GM21717 (cell line): ENCODE data around the gene GRID1.

Source experiments
- ATAC-seq: cut with Tn5 transposase; IDR thresholded peaks from one replicate; pipeline ENCODE4 v1.9.1; 2021; ENCODE audit warnings: mild to moderate bottlenecking, moderate library complexity; ENCODE audit not compliant: unreplicated experiment

The GRID1 gene

DNA sequence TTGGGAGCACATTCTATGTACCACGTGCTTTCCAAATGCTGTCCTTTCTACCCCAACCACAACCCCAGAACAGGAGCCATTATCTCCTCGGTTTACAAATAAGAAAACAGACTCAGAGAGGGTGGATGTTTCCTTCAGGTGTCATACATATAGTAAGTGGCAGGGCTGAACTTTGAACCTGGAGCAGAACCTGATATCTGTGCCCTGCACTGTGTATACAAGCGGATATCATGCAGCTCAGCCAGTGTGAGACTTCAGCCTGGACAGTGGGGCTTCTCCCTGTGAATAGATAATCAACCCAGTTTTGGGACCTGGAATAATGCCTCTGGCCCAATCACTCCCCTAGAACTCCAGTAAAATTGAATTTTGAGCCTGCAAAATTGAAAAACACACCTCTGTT, 341.1 kb downstream of the GRID1 start:
- ATAC-seq = no peak

DNA sequence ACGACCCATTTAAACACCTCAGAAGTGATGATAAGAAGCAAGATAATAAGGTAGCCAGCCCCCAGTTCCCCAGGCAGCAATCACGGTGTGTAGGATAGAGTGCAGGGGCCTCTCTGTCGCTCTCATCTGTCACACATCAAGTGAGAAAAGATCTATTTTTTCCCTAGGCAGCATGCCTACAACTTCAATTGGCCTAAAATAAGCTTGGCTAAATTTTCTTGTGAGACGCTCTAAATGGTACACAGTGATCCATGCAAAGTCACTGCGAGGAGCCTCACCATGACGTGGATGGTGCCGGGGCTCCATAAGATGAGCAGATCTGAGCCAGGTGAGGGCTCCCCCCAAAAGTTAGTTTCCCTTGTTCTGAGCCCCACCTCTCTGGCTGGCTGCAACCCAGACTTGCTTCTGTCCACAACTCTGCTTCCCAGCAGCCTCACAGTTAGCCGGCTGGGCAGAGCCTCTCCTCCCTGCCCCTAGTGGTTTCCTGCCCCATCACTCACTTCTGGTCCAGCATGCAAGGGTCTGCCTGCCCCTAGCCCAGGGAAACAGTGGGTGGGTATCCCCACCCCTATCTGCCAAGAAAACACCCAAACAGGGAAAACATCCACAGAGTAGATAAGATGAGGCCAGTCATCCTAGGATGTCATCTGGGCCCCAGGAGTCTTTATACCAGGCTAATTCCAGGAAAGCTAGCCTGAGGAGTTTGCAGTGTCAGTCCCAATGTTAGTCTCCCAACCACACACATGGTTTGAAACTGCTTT, 342.1 kb downstream of the GRID1 start:
- ATAC-seq = no peak

DNA sequence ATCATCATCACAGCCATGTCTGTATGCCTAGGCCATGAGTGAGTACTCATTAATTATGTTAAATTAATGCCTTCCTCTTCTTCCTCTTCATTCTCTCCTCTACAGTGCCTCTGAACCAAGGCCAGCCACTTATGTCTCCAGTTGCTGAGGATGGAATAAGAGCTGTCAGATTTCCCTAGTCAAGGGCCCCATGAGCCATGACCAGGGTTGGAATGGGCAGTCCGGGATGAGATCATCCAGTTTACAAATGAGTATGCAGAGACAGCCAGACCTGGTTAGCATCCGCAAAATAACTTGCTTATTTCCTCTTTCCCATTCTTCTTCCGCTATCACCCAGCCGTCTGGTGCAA, 342.7 kb downstream of the GRID1 start:
- ATAC-seq = no peak

DNA sequence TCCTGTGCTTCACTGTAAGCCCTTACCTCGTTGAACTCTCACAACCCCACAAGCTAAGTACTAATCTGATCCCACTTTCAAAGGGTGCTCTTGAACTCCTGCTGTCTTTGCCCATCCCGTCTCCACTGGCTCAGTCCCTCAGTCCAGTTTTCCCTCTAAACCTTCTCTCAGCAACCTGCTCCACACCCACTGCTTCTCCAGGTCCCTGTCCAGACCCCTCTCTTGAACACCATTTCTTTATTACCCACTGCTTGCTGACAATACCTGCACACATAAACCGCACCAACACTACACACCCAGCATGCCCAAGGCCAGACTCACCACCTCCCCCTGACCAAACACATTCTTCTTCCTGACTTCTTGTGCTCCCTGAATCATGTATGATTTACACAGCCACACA, 343.3 kb downstream of the GRID1 start:
- ATAC-seq = no peak

DNA sequence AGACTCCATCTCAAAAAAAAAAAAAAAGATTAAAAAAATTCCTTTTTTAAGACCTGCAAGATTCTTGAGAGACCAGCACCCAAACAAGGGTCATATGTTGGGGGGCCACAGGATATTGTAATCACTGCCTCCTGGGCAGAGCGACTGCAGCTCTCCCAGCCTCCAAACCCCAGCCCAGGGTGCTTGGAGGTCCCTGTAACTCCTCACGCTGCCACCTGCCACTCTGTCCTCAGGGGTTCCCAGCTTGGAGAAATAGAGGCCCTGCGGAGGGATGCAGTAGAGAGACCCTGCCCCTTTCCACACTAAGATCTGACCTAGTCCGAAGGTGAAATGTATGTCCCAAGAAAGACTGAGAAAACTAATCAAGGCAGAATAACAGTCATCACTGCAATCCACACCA, 343.7 kb downstream of the GRID1 start:
- no peak for ATAC-seq

DNA sequence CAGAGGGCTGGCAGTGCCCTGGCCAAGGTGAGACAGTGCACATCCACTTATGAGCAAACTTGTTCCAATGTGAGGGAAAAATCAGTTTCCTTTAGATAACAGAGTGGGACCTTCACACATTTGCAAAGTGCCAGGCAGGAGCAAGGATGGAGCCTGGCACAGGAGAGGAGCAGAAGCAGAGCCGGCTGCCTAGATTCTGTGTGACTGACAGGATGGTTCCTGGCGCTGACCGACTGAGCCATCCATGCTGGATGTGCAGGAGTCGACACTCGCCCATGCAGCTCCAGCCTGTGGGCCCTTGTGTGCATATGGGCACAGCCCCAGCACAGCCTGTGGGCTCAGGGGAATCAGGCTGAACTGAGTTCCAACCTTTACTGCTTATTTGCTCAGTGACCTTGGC, 346.5 kb downstream of the GRID1 start:
- no peak for ATAC-seq

DNA sequence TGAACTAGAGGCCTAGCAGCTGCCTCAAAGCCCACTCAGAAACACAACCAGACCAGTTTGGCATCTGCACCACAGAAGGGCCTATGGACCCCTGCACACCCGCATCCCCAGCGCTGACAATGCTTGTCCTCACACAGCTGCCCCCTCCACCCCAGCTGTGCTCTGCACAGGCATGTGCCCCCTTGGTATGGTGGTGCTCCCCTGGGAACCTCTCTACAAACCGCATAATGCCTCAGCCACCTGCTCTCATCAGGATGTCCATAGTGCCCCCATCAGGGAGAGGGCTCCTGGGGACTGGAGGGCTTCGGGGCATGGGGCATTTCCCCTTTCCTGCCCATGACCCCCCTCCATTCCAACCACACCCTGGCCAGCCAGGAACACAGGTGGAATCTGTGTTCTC, 347.5 kb downstream of the GRID1 start:
- no peak for ATAC-seq

DNA sequence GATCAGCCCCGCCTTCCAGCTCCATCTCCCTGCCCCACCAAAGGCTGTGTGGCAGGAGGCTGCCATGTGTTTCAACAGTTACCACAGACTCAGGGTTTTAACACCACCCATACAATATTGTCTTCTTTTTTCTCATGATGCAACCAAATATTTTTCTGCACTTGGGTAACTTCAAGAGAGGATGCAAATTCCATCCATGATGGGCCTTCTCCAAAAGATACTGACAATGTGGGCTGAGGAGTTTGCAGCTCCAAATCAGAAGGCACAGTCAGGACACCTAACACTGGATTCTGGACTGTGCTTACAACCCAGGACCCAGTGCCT, 347.9 kb downstream of the GRID1 start:
- ATAC-seq = no peak

DNA sequence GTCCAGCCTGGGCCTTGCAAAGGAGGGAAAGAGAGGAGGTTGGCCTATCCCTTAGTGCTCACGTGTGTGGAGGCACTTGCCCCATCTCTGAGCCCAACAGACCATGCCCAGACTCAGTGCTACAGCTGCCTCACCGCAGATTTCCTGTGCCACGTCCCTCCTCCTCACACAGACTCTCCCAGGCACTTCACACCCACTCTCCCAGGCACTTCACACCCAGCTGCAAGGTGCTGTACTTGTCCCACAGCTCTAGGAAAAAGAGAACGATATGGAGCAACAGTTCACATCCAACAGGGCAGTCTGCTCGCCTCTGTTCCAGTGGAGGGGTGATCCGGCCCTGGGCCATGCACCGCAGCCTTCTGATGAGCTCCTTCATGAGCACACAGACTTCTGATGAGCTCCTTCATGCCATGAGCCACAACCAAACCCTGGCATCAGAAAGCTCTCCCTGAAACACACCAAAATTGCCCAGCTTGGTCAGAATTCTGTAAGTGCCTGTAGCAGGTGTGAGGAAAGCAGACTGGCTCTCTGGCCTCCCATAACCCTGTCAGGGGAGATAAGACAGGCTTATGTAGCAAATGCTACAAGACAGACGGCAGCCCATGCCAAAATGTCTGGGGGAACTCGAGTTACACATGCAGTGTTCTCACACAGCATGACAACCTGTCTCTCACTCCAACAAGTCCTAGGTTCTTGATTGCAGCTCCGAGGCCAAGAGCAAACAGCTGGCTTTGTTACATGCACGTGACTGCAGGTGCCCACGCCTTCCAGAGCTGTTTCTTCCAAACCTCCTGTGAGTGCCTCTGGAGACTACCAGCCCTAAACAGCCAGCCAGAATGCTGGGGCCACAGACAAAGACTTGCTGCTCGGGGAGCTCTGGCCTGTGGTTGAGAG, 348.5 kb downstream of the GRID1 start:
- no peak for ATAC-seq

DNA sequence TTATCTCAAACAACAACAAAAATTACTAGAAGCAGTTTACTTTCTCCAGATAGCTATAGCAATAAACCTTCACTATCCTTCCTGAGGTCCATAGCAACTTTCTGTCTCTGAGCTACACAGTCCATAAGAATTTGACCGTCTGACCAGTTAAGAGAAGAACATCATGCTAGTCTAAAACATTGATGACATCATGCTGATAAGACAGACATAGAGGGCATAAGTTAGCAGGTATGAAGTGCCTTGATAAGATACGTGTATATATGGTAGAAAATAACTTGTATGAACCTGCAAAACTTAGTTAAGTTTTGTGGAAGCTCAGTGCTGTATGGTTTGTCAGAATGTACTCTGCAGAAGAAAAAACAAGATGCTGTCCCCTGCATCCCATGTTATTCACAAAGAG, 353.0 kb downstream of the GRID1 start:
- ATAC-seq = no peak

DNA sequence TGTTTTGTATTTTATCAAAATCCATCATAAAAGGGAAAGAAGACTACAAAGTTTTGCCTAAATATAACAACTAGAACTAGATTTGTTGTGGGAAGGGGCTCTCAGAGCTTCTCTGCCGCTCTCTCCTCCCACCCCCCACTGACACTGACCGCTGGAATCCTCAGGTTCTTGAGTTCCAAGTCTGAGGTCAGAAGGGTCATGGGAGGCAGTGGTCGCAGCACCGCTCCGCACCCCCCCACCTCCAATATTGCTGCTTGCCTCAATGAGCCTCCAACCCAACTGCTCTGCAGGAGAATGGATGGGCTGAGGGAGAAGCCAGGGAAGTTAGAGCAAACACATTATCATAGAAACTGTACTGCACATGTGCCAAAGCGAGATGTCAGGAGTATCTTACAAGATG, 359.4 kb downstream of the GRID1 start:
- no peak for ATAC-seq

DNA sequence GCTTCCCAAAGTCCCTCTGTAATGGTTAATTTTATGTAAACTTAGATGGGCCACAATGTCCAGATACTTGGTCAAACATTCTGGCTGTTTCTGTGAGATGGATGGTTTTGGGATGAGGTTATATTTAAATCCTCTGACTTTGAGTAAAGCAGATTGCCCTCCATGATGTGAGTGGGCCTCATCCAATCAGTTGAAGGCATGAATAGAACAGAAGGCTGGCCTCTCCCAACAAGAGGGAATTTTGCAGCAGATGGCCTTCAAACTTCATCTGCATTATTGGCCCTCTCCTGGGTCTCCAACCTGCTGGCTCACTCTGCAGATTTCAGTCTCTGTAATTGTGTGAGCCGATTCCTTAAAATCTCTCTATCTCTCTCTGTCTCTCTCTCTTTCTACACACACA, 362.3 kb downstream of the GRID1 start:
- ATAC-seq = no peak

DNA sequence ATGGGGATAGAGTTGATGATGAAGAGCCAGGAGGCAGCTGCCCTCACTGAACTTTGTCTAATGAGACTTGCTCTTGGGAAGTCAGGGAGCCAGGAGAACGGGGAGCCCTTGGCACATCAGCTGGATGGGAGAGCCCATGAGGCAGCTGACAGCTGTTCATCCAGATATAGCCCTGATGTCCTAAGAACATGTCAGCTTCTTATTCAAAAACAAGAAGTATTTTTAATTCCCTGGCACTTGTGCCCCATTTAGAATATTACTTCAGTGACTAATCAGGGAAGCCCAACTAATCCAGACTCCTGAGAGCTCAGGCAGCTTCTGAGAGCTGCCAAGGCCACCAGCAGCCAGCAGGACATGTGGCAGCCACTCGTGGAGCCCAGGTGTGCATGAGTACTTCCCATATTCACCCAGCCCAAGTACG, 363.4 kb downstream of the GRID1 start:
- ATAC-seq = no peak

DNA sequence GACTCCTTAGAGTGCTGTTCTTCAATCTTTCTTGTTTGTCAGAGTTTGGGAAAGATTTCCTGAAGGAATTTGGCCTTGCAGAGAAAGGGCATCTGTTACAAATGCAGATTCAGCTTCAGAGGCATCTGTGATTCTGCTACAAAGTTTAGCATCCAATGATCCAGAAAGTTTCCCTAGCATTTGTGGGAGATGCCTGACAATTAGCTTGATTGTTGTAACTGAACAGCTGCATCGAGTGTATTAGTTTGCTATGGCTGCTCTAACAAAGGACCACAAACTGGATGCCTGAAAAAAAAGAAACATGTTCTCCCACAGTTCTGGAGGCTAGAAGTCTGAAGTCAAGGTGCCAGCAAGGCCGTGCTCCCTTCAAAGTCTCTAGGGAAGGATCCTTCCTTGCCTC, 365.1 kb downstream of the GRID1 start:
- no peak for ATAC-seq

DNA sequence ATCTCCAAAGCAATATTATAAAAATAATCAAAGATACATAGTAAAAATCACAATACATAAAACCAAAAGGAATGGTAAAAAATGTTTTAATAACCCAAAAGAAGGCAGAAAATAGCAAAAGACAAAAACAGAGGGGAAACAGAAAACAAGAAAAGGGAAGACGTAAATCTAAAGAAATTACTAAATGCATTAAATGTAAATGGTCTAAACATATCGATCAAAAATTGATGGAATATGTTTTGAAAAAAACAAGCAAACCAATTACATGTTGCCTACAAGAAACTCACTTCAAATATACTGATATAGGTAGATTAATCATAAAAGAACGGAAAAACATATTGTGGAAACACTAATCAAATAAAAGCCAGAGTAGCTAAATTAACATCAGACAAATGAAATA, 369.1 kb downstream of the GRID1 start:
- ATAC-seq = no peak

DNA sequence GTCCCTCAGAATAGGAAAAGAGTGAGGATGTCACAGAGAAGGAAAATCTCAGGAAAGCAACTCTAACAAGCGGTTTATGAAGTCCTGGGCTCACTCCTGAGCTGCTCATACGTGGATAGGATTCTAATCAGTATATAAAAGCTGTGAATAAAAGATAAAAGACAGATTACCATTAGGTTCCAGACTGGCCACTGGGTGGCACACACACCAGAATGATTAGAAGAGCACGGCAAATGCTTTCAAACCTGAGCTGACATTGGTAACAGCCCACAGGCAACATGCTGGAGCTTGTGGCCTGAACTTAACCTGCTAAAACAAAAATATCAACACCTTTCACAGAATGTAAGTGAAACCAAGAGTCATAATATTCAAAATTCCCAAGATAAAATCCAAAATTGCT, 370.8 kb downstream of the GRID1 start:
- ATAC-seq = no peak

DNA sequence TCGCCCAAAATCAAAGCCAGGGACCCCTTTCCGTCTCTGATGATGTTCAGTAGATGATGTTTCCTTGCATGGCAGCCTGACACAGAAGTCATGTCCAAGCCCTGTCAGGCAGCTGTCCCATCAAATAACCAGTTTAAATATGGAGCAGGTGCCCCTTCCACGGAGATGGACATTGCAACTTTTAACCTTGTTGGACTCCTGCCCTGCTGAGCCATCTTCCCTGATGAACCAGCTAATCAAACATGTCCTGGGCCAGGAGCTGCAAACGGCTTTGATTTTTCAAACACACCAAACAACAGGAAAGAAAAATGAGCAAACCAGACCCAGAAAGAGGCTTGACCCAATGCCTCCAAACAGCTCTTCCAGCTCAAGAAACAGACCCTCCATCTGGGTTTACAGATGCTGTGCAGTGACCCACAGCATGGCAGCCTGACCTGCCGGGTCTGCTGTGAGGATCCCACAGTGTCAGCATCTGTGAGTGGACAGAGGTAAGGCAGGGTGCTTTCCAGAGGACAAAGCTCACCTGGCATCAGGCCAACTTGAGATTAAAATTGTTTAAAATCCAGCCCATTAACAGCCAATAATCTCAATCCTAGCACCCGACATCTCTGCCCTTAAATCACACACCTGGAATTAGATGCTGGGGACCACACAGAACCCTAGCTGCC, 372.6 kb downstream of the GRID1 start:
- no peak for ATAC-seq

DNA sequence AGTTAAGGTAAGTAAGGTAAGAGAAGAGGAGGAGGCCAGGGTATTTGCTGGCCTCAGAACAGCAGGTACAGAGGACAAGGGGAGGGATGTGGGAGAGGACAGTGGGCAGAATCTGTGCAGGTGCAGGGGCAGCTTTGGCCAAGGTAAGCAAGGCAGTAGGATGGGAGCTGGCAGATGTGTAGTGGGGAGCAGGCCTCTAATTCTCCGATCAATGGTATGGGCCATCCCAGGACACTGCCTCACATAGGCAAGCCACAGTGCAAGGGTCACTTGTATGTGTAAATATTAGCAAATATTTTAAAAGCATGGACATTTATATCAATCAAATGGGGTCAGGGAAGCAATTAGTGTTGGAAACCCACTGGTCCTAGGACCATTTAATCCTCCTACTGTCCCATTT, 373.5 kb downstream of the GRID1 start:
- ATAC-seq = no peak

DNA sequence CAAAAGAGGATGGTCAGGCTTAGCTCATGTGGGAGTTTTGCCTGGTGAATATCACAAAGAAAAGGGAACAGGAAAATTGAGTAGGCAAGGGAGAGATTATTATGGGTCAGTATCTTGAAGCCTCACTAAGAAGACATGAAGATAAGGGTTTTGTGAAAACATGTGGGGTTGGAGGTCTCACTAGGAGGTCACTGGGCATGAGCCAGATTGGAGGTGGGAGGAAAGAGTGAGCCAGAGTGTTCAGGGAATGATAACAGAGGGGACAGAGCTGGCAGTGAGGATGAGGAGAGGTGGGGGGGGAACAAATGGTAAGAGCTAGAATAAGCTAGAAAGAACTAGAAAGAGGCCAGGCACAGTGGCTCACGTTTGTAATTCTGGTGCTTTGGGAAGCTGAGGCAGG, 374.3 kb downstream of the GRID1 start:
- ATAC-seq = no peak

DNA sequence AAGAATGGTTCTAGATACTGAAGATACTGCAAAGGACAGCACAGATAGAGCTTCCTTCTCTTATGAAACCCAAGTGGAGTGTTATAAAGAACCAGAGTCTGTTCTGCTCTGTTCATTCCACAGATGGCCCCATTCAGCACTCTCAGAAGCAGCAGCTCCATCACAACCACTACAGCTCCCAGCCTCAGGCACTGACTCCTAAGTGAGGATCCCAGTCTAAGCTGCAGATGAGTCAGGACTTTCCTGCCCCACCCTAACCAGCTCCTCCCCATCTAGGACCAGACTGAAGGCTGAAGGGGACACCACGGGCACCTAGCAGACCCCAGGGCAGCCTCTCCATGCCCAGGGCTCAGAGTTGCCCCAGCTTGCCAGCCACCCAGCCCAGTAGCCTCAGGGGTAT, 379.8 kb downstream of the GRID1 start:
- ATAC-seq = no peak

DNA sequence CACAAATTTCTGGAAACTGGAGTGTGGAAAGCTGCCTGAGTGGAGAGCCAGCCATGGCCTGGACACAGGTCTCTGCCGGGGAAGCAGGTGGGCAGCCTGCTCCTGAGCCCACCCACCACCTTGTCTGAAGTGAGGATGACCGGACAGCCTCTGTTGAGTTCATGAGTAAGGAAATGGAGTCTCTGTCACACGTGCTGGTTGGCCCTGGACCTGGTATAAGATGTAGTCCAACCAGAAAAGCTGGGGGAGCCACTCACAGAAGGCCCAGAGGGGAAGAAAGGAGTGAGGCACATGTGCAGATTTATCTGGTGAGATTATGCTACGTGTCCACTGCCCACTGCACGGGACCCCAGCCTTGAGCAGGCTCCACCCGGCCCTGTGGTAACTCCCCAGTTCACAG, 383.5 kb downstream of the GRID1 start:
- no peak for ATAC-seq

DNA sequence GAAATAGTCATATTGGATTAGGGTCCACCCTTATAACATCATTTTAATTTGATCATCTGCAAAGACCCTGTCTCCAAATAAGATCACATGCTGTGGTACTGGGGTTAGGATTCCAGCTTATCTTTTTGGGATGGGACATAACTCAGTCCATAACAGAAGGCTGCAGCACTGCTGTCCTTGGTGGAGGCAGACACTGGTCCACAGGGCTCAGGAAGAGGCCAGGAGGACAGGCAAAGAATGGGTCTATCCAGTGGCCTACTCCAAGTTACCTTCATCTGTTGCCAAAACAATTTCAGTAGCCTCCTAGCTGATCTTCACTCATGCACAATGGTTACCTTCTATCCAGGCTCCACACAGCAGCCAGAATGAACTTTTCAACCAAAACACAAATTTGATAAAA, 387.0 kb downstream of the GRID1 start:
- ATAC-seq = no peak
